ENCODE measurements around the gene DTD2. TPM values are rescaled to one million over a fixed set of nuclear protein-coding genes. Genes with fewer than 3 reads are reported as not detected.
"Not testable (repeated sequence)": the region's sequence is repeated elsewhere in the genome, so short reads cannot be mapped to it uniquely, and the experiment has no call there.

The DTD2 gene
- total RNA-seq, 1 donor from 2014 or later = 19.3 TPM

GRCh38 chr14:31477248-31477647, 19.9 kb upstream of the DTD2 start:
- Histone ChIP-seq H3K36me3 (ENCODE audit: control insufficient read depth in 3 of 3, insufficient read depth in 3 of 3, low read length in 3 of 3) (no peaks in the 10 kb centered on the region), H3K4me1 (ENCODE audit: control insufficient read depth in 3 of 3, insufficient read depth in 3 of 3, low read length in 3 of 3) (no peaks in the 10 kb centered on the region), H3K9me3 (ENCODE audit: control insufficient read depth in 3 of 3, low read length in 3 of 3) (no peaks in the 10 kb centered on the region), H3K27ac (ENCODE audit: low read depth, low read length) (no peak overlapping the region), H3K9ac (ENCODE audit: low read depth in 1 of 3, low read length in 3 of 3) (no peak overlapping the region), H3K27me3 (ENCODE audit: control insufficient read depth in 3 of 3, insufficient read depth in 3 of 3, low read length in 3 of 3) (no peaks in the 10 kb centered on the region), H3K4me3 (ENCODE audit: low read length in 3 of 3) (no peak overlapping the region)

- H3K27me3 ChIP-seq (ENCODE audit: control insufficient read depth in 3 of 3, insufficient read depth in 3 of 3, low read length in 3 of 3) = no peaks in the 10 kb centered on the region
- H3K36me3 ChIP-seq (ENCODE audit: control insufficient read depth in 3 of 3, insufficient read depth in 3 of 3, low read length in 3 of 3) = no peaks in the 10 kb centered on the region
- H3K9me3 ChIP-seq (ENCODE audit: control insufficient read depth in 3 of 3, low read length in 3 of 3) = no peaks in the 10 kb centered on the region
- H3K27ac ChIP-seq (ENCODE audit: low read depth, low read length) = no peak overlapping the region
- H3K4me1 ChIP-seq (ENCODE audit: control insufficient read depth in 3 of 3, insufficient read depth in 3 of 3, low read length in 3 of 3) = no peaks in the 10 kb centered on the region
- no peak overlapping the region for H3K4me3 ChIP-seq (ENCODE audit: low read length in 3 of 3)
- no peak overlapping the region for H3K9ac ChIP-seq (ENCODE audit: low read depth in 1 of 3, low read length in 3 of 3)
Measured at GRCh38 chr14:31476131-31476866, 19.0 kb upstream of the DTD2 start.

GRCh38 chr14:31466554-31466953, 9.2 kb upstream of the DTD2 start:
- H3K4me3 ChIP-seq (ENCODE audit: low read length in 3 of 3) = no peak overlapping the region
- H3K4me1 ChIP-seq (ENCODE audit: control insufficient read depth in 3 of 3, insufficient read depth in 3 of 3, low read length in 3 of 3) = no peaks in the 10 kb centered on the region

GRCh38 chr14:31465111-31465510, 7.8 kb upstream of the DTD2 start:
- Histone ChIP-seq H3K4me1 (ENCODE audit: control insufficient read depth in 3 of 3, insufficient read depth in 3 of 3, low read length in 3 of 3) (no peaks in the 10 kb centered on the region), H3K9me3 (ENCODE audit: control insufficient read depth in 3 of 3, low read length in 3 of 3) (no peaks in the 10 kb centered on the region), H3K27ac (ENCODE audit: low read depth, low read length) (no peak overlapping the region), H3K4me3 (ENCODE audit: low read length in 3 of 3) (no peak overlapping the region), H3K27me3 (ENCODE audit: control insufficient read depth in 3 of 3, insufficient read depth in 3 of 3, low read length in 3 of 3) (no peaks in the 10 kb centered on the region), H3K9ac (ENCODE audit: low read depth in 1 of 3, low read length in 3 of 3) (no peak overlapping the region), H3K36me3 (ENCODE audit: control insufficient read depth in 3 of 3, insufficient read depth in 3 of 3, low read length in 3 of 3) (no peaks in the 10 kb centered on the region)

More at GRCh38 chr14:31466554-31466953, 9.2 kb upstream of the DTD2 start:
- H3K27me3 ChIP-seq (ENCODE audit: control insufficient read depth in 3 of 3, insufficient read depth in 3 of 3, low read length in 3 of 3) = no peaks in the 10 kb centered on the region
- H3K27ac ChIP-seq (ENCODE audit: low read depth, low read length) = no peak overlapping the region
- no peaks in the 10 kb centered on the region for H3K36me3 ChIP-seq (ENCODE audit: control insufficient read depth in 3 of 3, insufficient read depth in 3 of 3, low read length in 3 of 3)
- no peak overlapping the region for H3K9ac ChIP-seq (ENCODE audit: low read depth in 1 of 3, low read length in 3 of 3)
- no peaks in the 10 kb centered on the region for H3K9me3 ChIP-seq (ENCODE audit: control insufficient read depth in 3 of 3, low read length in 3 of 3)

GRCh38 chr14:31462450-31462849, 5.1 kb upstream of the DTD2 start:
- not testable (repeated sequence) for H3K4me3 ChIP-seq (ENCODE audit: low read length in 3 of 3); H3K27me3 ChIP-seq (ENCODE audit: control insufficient read depth in 3 of 3, insufficient read depth in 3 of 3, low read length in 3 of 3); H3K27ac ChIP-seq (ENCODE audit: low read depth, low read length); H3K9me3 ChIP-seq (ENCODE audit: control insufficient read depth in 3 of 3, low read length in 3 of 3); H3K36me3 ChIP-seq (ENCODE audit: control insufficient read depth in 3 of 3, insufficient read depth in 3 of 3, low read length in 3 of 3); H3K4me1 ChIP-seq (ENCODE audit: control insufficient read depth in 3 of 3, insufficient read depth in 3 of 3, low read length in 3 of 3); H3K9ac ChIP-seq (ENCODE audit: low read depth in 1 of 3, low read length in 3 of 3)

- no peaks in the 10 kb centered on the region for H3K36me3 ChIP-seq (ENCODE audit: control insufficient read depth in 3 of 3, insufficient read depth in 3 of 3, low read length in 3 of 3)
- H3K4me1 ChIP-seq (ENCODE audit: control insufficient read depth in 3 of 3, insufficient read depth in 3 of 3, low read length in 3 of 3) = peaks cover 0 to 10% (median 2%) of the 10 kb centered on the region in 3 donors
- H3K4me3 ChIP-seq (ENCODE audit: low read length in 3 of 3) = no peak overlapping the region
- no peaks in the 10 kb centered on the region for H3K27me3 ChIP-seq (ENCODE audit: control insufficient read depth in 3 of 3, insufficient read depth in 3 of 3, low read length in 3 of 3)
- H3K27ac ChIP-seq (ENCODE audit: low read depth, low read length) = no peak overlapping the region
- H3K9ac ChIP-seq (ENCODE audit: low read depth in 1 of 3, low read length in 3 of 3) = no peak overlapping the region
- no peaks in the 10 kb centered on the region for H3K9me3 ChIP-seq (ENCODE audit: control insufficient read depth in 3 of 3, low read length in 3 of 3)
Measured at GRCh38 chr14:31461545-31461944, 4.2 kb upstream of the DTD2 start.

GRCh38 chr14:31457665-31458659, 656 bp upstream of the DTD2 start:
- Histone ChIP-seq H3K27ac (ENCODE audit: low read depth, low read length) (peak overlapping the region; percentile 89), H3K36me3 (ENCODE audit: control insufficient read depth in 3 of 3, insufficient read depth in 3 of 3, low read length in 3 of 3) (peaks cover 0 to 2% (median 0%) of the 10 kb centered on the region in 3 donors), H3K4me3 (ENCODE audit: low read length in 3 of 3) (peak overlapping the region; percentile 8 to 96 (median 65)), H3K4me1 (ENCODE audit: control insufficient read depth in 3 of 3, insufficient read depth in 3 of 3, low read length in 3 of 3) (peaks cover 0 to 14% (median 5%) of the 10 kb centered on the region in 3 donors), H3K9me3 (ENCODE audit: control insufficient read depth in 3 of 3, low read length in 3 of 3) (no peaks in the 10 kb centered on the region), H3K27me3 (ENCODE audit: control insufficient read depth in 3 of 3, insufficient read depth in 3 of 3, low read length in 3 of 3) (no peaks in the 10 kb centered on the region), H3K9ac (ENCODE audit: low read depth in 1 of 3, low read length in 3 of 3) (peak overlapping the region; percentile 60 to 75 (median 66))

GRCh38 chr14:31449971-31450610, 7.2 kb downstream of the DTD2 start:
- Histone ChIP-seq H3K4me3 (ENCODE audit: low read length in 3 of 3) (no peak overlapping the region), H3K36me3 (ENCODE audit: control insufficient read depth in 3 of 3, insufficient read depth in 3 of 3, low read length in 3 of 3) (peaks cover 0 to 33% (median 21%) of the 10 kb centered on the region in 3 donors), H3K9ac (ENCODE audit: low read depth in 1 of 3, low read length in 3 of 3) (no peak overlapping the region), H3K4me1 (ENCODE audit: control insufficient read depth in 3 of 3, insufficient read depth in 3 of 3, low read length in 3 of 3) (no peaks in the 10 kb centered on the region), H3K9me3 (ENCODE audit: control insufficient read depth in 3 of 3, low read length in 3 of 3) (no peaks in the 10 kb centered on the region), H3K27ac (ENCODE audit: low read depth, low read length) (no peak overlapping the region), H3K27me3 (ENCODE audit: control insufficient read depth in 3 of 3, insufficient read depth in 3 of 3, low read length in 3 of 3) (no peaks in the 10 kb centered on the region)

- no peak overlapping the region for H3K9ac ChIP-seq (ENCODE audit: low read depth in 1 of 3, low read length in 3 of 3)
- H3K27me3 ChIP-seq (ENCODE audit: control insufficient read depth in 3 of 3, insufficient read depth in 3 of 3, low read length in 3 of 3) = no peaks in the 10 kb centered on the region
- H3K27ac ChIP-seq (ENCODE audit: low read depth, low read length) = no peak overlapping the region
- peaks cover 0 to 33% (median 21%) of the 10 kb centered on the region in 3 donors for H3K36me3 ChIP-seq (ENCODE audit: control insufficient read depth in 3 of 3, insufficient read depth in 3 of 3, low read length in 3 of 3)
- H3K9me3 ChIP-seq (ENCODE audit: control insufficient read depth in 3 of 3, low read length in 3 of 3) = no peaks in the 10 kb centered on the region
- H3K4me3 ChIP-seq (ENCODE audit: low read length in 3 of 3) = no peak overlapping the region
- H3K4me1 ChIP-seq (ENCODE audit: control insufficient read depth in 3 of 3, insufficient read depth in 3 of 3, low read length in 3 of 3) = no peaks in the 10 kb centered on the region
Measured at GRCh38 chr14:31449136-31449535, 8.2 kb downstream of the DTD2 start.
